Effector memory CD8-positive, alpha-beta T cell (primary cell): ENCODE data around the gene ARL6IP5.
A peak's percentile ranks its signal among the peaks of the same experiment; 100 is the strongest.

Experiments
- ATAC-seq: fragments of 150-1000 bp; cut with Tn5 transposase; replicated peaks from 2 replicates; pipeline ENCODE4 v1.10.0; 2021; ENCODE audit warnings: mild to moderate bottlenecking, moderate library complexity
- DNase-seq, 3 experiments: peaks; one replicate each; pipeline ENCODE4 v3.0.0; 2021
- H3K27ac Mint-ChIP-seq, 2 donors: one replicate each; pipeline ENCODE4 v1.8.0; 2022; ENCODE audit warnings: mild to moderate bottlenecking in 2 of 2, mixed read lengths in 2 of 2, moderate library complexity in 2 of 2
- H3K27me3 Mint-ChIP-seq, 2 donors: one replicate each; pipeline ENCODE4 v1.8.0; 2022; ENCODE audit warnings: mixed read lengths in 2 of 2
- H3K36me3 Mint-ChIP-seq: one replicate; pipeline ENCODE4 v1.8.0; 2022; ENCODE audit warnings: mild to moderate bottlenecking, moderate library complexity, mixed read lengths; ENCODE audit not compliant: insufficient read depth
- H3K4me1 Mint-ChIP-seq, 2 donors: one replicate each; pipeline ENCODE4 v1.8.0; 2022; ENCODE audit warnings: low read depth in 2 of 2, mixed read lengths in 2 of 2
- H3K4me3 Mint-ChIP-seq, 2 donors: one replicate each; pipeline ENCODE4 v1.8.0; 2022; ENCODE audit warnings: mild to moderate bottlenecking in 2 of 2, mixed read lengths in 2 of 2, moderate library complexity in 2 of 2
- H3K9me3 Mint-ChIP-seq, 2 donors: one replicate each; pipeline ENCODE4 v1.8.0; 2022; ENCODE audit warnings: mixed read lengths in 2 of 2

Gene ARL6IP5

DNA sequence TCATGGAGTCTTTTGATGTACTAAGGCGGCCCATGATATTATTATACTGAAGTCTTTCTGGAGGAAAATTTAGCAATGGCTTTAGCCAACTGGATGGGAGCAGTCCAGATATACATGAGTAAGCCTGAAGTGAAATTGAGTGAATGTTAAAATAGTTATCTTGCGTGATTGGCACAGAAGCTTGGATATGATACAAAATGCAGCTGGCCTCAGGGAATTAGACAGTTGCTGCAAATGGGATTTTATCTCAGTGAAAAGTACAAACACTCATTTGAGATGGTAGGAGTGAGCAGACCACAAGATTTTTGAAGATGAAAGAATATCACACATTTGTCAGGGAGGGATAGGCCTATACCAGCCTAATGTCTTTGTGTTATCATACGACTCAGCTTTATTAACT lies 28.8 kb downstream of the ARL6IP5 start:
- H3K36me3 Mint-ChIP-seq: no peaks in the 10 kb centered on the region
- ATAC-seq: no peak

DNA sequence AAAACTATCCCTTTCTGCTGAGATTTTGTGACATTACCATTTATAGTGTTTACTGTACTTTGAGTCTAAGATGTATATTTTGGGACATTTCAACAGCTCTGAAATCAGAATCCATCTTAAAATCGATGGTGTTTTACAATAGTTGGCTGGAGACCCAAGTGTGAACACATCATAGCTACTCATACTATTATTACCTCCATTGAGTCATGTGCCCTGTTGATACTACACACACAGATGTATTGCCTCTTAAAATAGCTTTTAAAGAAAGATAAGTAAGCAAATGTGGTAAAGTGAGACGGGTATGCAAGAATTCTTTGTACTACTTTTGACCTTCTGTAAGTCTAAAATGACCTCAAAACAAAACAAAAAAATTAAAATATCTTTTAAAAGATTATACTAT lies 31.0 kb downstream of the ARL6IP5 start:
- no peak for ATAC-seq
- Mint-ChIP-seq H3K4me1 (peaks cover 0 to 8% of the 10 kb centered on the region in 2 donors), H3K4me3 (no peak overlapping the region), H3K36me3 (no peaks in the 10 kb centered on the region), H3K9me3 (no peaks in the 10 kb centered on the region), H3K27ac (no peak overlapping the region), H3K27me3 (no peaks in the 10 kb centered on the region)
- no peak for DNase-seq

More for the DNA sequence above, 28.8 kb downstream of the ARL6IP5 start:
- H3K4me1 Mint-ChIP-seq: peaks cover 0 to 8% of the 10 kb centered on the region in 2 donors
- no peak for DNase-seq
- H3K9me3 Mint-ChIP-seq: no peaks in the 10 kb centered on the region
- no peak overlapping the region for H3K4me3 Mint-ChIP-seq
- no peak overlapping the region for H3K27ac Mint-ChIP-seq
- no peaks in the 10 kb centered on the region for H3K27me3 Mint-ChIP-seq

DNA sequence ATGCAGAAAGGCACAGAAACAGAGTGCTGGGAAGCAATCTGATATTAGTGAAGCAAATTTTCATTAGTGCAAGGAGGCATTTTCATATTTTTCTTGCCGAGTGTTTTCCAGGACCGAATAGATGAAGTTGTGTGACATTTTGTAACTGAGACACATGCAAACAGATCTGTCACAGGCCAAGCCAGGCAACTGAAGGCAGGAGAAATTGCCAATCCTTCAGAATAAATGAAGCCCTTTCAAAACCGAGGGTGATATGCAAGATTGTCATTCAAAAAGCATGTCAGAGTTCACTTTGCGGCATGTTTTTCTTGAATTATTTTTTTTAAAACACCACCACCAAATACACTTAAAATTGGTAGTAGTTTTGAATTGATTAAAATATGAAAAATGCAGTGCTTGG lies 31.4 kb downstream of the ARL6IP5 start:
- H3K27me3 Mint-ChIP-seq: no peaks in the 10 kb centered on the region
- DNase-seq (no peak), ATAC-seq (no peak)
- no peak overlapping the region for H3K4me3 Mint-ChIP-seq
- no peaks in the 10 kb centered on the region for H3K9me3 Mint-ChIP-seq
- H3K27ac Mint-ChIP-seq: no peak overlapping the region
- H3K36me3 Mint-ChIP-seq: no peaks in the 10 kb centered on the region
- H3K4me1 Mint-ChIP-seq: peaks cover 0 to 8% of the 10 kb centered on the region in 2 donors

DNA sequence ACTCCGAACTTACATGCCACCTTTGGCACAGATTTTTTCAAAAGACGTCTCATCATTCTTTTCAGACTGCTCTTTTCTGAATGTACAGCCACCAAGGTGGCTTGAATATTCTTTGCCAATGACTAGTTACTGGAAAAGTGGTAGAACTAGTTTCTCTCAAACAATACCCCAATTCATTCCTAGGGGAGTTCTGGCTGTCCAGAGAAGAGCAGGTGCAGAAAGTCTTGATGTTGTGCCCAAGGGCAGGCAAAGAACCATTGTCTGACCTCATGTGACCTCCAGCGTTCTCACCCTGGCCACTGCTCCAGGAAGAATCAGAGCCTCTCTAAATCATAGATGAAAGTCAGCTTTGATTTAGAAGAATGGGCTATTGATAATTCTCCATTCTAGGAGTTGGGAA lies 32.2 kb downstream of the ARL6IP5 start:
- H3K9me3 Mint-ChIP-seq: no peaks in the 10 kb centered on the region
- H3K4me1 Mint-ChIP-seq: peaks cover 0 to 8% of the 10 kb centered on the region in 2 donors
- no peaks in the 10 kb centered on the region for H3K27me3 Mint-ChIP-seq
- no peak for DNase-seq
- H3K36me3 Mint-ChIP-seq: no peaks in the 10 kb centered on the region
- no peak overlapping the region for H3K4me3 Mint-ChIP-seq
- no peak overlapping the region for H3K27ac Mint-ChIP-seq
- ATAC-seq: no peak

DNA sequence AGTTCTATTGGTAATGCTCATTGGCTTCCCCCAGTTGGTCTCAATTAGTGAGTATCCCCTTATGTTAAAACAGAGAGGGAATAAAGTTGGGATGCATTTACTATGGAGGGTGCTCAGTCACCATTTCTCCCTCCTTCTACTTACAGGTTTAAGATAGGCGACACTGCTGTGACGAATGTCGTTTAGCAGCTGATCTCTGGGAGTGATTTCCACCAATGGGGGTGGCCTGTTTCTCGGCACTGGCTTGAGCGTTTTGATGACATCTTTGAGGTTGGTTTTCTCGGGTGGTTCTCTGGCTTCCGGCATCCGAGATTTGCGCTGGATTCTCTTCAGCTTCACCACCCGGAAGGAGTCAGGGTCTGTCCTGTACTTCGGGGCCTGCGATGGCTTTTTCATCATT lies 33.8 kb downstream of the ARL6IP5 start:
- H3K27me3 Mint-ChIP-seq: no peaks in the 10 kb centered on the region
- peaks cover 0 to 3% of the 10 kb centered on the region in 2 donors for H3K4me1 Mint-ChIP-seq
- H3K4me3 Mint-ChIP-seq: no peak overlapping the region
- no peaks in the 10 kb centered on the region for H3K9me3 Mint-ChIP-seq
- H3K36me3 Mint-ChIP-seq: no peaks in the 10 kb centered on the region
- no peak for DNase-seq
- no peak for ATAC-seq
- no peak overlapping the region for H3K27ac Mint-ChIP-seq

DNA sequence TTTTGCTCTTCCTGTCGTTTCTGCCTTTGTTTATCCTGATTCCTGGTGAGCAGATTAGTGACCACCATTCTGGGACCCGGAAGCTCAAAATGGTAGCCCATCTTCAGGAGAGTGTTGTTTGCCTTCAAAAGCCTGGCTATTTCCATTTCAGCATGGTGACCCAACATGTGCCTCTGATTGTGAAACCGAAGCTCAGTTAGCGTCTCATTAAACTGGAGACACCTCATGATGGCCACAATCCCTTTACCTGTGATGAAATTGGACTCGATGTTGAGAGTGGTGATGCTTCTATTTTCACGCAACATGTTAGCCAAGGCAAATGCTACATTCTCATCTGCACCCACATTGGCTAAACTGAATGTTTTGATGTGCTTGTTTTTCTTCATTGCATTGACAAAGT lies 34.4 kb downstream of the ARL6IP5 start:
- Mint-ChIP-seq H3K4me1 (no peaks in the 10 kb centered on the region), H3K4me3 (no peak overlapping the region), H3K27me3 (no peaks in the 10 kb centered on the region), H3K9me3 (no peaks in the 10 kb centered on the region), H3K27ac (no peak overlapping the region), H3K36me3 (no peaks in the 10 kb centered on the region)
- DNase-seq: no peak
- no peak for ATAC-seq

DNA sequence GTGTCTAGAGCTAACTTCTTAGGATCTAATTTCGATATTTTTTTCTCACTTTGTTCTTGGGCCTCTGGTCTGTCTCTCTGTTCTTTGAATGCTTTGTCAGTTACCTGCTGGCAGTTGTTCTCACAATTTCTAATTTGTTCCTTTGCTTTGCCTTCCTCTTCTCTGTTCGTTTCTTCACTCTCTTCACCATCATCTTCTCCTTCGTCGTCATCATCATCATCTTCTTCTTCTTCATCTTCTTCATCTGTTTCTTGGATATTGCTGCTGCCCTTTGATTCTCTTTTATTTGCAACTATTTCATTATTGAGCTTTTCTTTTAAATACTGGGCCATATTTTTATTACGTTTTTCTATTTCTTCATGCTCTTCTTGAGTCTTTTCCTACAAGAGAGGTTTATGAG lies 34.9 kb downstream of the ARL6IP5 start:
- Mint-ChIP-seq H3K4me1 (no peaks in the 10 kb centered on the region), H3K36me3 (no peaks in the 10 kb centered on the region), H3K9me3 (no peaks in the 10 kb centered on the region), H3K27me3 (no peaks in the 10 kb centered on the region), H3K4me3 (no peak overlapping the region), H3K27ac (no peak overlapping the region)
- DNase-seq (no peak), ATAC-seq (no peak)

DNA sequence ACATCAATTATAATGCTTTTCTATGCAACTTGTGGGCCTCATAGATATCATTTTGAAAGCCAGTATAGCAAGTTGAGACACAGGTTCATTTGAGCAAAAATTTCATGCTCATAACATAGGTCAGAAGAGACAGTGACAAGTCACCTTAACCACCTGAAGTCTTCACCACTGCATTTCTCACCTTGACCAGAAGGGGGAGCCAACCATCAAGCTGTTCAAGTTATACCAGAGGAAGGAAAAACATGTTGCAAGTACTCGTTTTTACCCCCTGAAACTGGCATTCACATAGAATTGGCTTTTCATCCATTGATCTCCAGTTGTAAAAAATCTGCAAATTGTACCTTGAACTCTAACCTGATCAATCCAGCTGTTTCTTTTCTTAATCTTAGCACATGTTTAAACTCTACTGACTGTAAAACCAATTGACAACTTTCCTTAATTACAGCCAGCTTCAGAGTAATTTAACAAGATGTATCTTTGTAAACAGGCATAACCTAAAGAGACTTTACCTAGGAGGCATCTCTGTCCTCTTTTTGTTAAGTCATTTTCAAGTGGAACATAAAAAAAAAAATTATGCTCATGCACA lies 36.2 kb downstream of the ARL6IP5 start:
- Mint-ChIP-seq H3K36me3 (no peaks in the 10 kb centered on the region), H3K4me3 (no peak overlapping the region), H3K27me3 (no peaks in the 10 kb centered on the region), H3K27ac (no peak overlapping the region), H3K9me3 (no peaks in the 10 kb centered on the region), H3K4me1 (no peaks in the 10 kb centered on the region)
- DNase-seq: peak; percentile 78 to 83 (median 79)
- ATAC-seq: peak; percentile 92

DNA sequence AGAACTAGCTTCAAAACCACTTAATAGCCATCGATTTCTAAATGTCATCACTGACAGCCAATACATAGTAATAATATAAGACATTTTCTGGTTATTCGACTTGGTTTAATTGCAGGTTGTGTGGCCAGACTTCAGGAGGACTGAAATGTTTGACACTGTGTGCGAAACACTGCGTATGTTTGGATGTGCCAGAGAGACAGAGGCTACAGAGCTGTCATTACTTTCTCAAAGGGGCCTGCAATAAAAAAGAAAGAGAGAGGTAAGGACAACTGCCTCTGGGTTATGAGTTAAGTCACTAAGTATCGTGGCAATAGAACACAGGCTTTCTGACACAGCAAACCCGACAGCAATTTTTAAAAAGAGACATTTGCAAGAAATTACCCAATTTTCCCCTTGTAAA lies 36.8 kb downstream of the ARL6IP5 start:
- Mint-ChIP-seq H3K4me3 (no peak overlapping the region), H3K36me3 (no peaks in the 10 kb centered on the region), H3K27ac (no peak overlapping the region), H3K27me3 (peaks cover 3 to 4% of the 10 kb centered on the region in 2 donors), H3K4me1 (no peaks in the 10 kb centered on the region), H3K9me3 (no peaks in the 10 kb centered on the region)
- ATAC-seq (no peak), DNase-seq (no peak)

DNA sequence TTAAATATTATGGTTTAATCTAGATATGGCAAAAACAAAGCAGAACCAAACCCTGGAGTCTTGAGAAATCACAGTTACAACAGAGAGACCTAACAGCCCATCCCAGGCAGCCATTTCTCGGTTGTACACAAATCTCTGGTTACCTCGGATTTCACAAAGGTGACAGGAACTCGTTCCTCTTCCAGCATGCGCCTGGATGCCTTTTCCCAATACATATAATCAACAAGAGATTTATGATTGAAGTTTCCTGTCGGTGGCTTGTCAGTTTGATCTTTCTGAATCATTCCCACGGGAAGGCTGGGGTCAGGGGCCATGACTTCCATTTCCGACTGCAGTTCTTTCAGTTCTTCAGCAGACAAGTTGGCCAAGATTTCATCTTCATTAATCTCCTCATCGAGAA lies 37.2 kb downstream of the ARL6IP5 start:
- Mint-ChIP-seq H3K36me3 (no peaks in the 10 kb centered on the region), H3K9me3 (no peaks in the 10 kb centered on the region)
- ATAC-seq: no peak

DNA sequence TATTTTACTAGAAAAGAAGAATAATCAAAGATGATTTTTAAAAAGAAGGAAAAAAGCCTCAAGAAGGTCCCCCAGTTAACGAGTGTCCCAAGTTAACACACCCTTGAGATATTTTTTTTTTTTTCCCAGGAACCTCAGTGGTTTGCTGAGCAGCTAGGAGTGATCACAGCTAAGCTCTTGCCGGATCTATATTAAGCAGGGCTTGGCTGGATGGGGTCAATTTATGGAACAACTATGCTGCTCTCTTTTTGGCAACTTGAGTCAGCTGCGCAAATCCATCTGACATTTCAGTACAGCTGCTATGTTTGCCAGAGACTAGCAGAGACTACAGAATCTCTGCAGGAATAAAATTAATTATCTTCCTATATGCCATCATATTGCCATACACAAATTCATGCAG lies 37.7 kb downstream of the ARL6IP5 start, which contains the start of gene LMOD3:
Gene LMOD3, minus strand, starts transcription at position 193 of the 400 bp plus-strand sequence. CDS start 209 bp downstream, outside the sequence.
- no peaks in the 10 kb centered on the region for H3K9me3 Mint-ChIP-seq
- no peak within 1 kb of the TSS for H3K4me3 Mint-ChIP-seq
- peaks cover 9 to 11% of the 10 kb centered on the region in 2 donors for H3K27me3 Mint-ChIP-seq
- DNase-seq (no peak), ATAC-seq (no peak)
- no peak within 1 kb of the TSS for H3K27ac Mint-ChIP-seq
- no peaks in the 10 kb centered on the region for H3K36me3 Mint-ChIP-seq
- no peaks in the 10 kb centered on the region for H3K4me1 Mint-ChIP-seq

More for the DNA sequence above, 37.2 kb downstream of the ARL6IP5 start:
- H3K4me1 Mint-ChIP-seq: no peaks in the 10 kb centered on the region
- peaks cover 7 to 8% of the 10 kb centered on the region in 2 donors for H3K27me3 Mint-ChIP-seq
- no peak overlapping the region for H3K4me3 Mint-ChIP-seq
- no peak for DNase-seq
- no peak overlapping the region for H3K27ac Mint-ChIP-seq

DNA sequence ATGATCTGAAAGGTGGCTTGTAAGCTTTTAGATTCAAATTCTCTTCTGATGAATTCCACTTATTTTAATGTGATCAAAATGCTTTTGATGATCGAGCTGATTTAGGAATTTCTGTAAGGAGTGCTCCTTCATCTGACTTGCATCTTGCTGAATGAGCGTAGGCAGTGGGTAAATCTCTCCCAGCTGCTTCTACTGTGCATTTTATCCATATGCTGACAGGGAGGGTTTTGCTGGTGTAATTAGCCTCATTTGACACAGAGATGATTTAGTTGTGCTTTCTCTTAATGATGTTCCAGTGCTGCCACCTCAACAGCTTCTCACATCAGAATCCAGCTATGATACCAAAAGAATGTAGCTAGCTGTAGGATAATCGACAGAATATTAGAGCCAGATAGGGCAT lies 41.5 kb downstream of the ARL6IP5 start:
- Mint-ChIP-seq H3K9me3 (no peaks in the 10 kb centered on the region), H3K4me3 (no peak overlapping the region), H3K4me1 (no peaks in the 10 kb centered on the region), H3K27me3 (peaks cover 9 to 12% of the 10 kb centered on the region in 2 donors), H3K27ac (no peak overlapping the region), H3K36me3 (no peaks in the 10 kb centered on the region)
- ATAC-seq: no peak
- no peak for DNase-seq

DNA sequence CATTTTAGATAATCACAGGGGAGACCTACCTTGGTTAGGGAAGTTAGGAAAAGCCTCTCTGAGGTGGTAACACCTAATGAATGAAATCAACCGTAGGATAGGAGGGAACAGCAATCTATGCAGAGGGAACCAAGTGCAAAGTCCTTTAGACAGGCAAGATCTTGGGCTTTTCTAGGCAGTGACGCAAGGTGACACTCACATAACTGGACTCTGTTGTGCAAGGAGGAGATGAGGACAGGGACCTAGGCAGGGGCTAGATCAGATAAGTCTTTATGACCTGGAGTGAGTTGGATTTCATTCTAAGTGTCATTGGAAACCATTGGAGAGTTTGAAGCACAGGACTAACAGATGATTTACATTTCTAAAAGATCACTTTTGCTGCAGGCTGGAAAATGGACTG lies 42.3 kb downstream of the ARL6IP5 start:
- Mint-ChIP-seq H3K36me3 (no peaks in the 10 kb centered on the region), H3K4me1 (no peaks in the 10 kb centered on the region), H3K27me3 (peaks cover 12 to 13% of the 10 kb centered on the region in 2 donors), H3K27ac (no peak overlapping the region), H3K4me3 (no peak overlapping the region), H3K9me3 (no peaks in the 10 kb centered on the region)
- ATAC-seq: no peak
- DNase-seq: no peak

DNA sequence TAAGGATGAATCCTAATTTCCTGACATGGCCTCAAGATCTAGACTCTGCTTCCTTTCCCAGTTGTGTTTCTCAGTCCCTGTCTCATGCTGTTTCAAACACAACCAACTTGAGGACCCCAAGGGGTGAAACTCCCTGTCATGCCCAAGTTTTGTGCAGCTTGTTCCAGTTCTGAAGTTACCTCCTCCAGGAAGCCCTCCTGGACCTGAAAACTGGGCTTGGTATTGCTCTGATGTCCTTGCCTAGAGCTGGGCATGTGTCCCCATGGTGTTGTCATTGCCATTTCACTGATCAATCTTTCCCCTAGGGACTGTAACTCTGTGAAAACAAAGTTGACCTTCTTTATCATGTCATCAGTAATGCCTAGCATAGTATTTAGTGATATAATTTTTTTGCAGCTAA lies 43.8 kb downstream of the ARL6IP5 start:
- peaks cover 12 to 15% of the 10 kb centered on the region in 2 donors for H3K27me3 Mint-ChIP-seq
- ATAC-seq (no peak), DNase-seq (no peak)
- no peak overlapping the region for H3K4me3 Mint-ChIP-seq
- no peaks in the 10 kb centered on the region for H3K4me1 Mint-ChIP-seq
- H3K27ac Mint-ChIP-seq: no peak overlapping the region
- no peaks in the 10 kb centered on the region for H3K9me3 Mint-ChIP-seq
- no peaks in the 10 kb centered on the region for H3K36me3 Mint-ChIP-seq

DNA sequence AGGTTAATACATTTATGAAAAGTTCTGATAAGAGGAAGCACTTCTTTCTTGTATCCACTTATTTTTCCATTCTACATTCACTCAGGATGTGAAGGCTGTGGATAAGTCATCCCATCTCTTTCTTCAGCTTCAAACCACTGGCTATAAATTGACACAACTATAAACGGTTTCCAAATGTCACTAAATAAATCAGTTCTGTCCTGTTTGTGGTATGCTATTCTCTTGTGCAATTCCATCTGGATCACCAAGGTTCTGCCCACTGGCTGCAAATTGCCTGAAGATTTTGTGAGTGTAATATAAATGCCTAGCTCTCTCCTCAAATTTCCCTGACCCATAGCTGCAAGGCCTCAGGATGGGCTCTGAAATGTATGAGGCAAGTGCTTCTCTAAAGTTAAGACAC lies 44.8 kb downstream of the ARL6IP5 start:
- H3K27ac Mint-ChIP-seq: no peak overlapping the region
- no peaks in the 10 kb centered on the region for H3K4me1 Mint-ChIP-seq
- no peaks in the 10 kb centered on the region for H3K9me3 Mint-ChIP-seq
- peaks cover 12 to 15% of the 10 kb centered on the region in 2 donors for H3K27me3 Mint-ChIP-seq
- no peaks in the 10 kb centered on the region for H3K36me3 Mint-ChIP-seq
- H3K4me3 Mint-ChIP-seq: no peak overlapping the region
- no peak for DNase-seq
- no peak for ATAC-seq
